8988T (cell line): Measurements from ENCODE around the gene NQO2.
A peak's percentile ranks its signal among the peaks of the same experiment; 100 is the strongest.
"Not testable (repeated sequence)": the region's sequence is repeated elsewhere in the genome, so short reads cannot be mapped to it uniquely, and the experiment has no call there.

ENCODE experiments used
- DNase-seq: peaks from one replicate; pipeline ENCODE4 v3.0.0; 2011

NQO2 gene

DNA sequence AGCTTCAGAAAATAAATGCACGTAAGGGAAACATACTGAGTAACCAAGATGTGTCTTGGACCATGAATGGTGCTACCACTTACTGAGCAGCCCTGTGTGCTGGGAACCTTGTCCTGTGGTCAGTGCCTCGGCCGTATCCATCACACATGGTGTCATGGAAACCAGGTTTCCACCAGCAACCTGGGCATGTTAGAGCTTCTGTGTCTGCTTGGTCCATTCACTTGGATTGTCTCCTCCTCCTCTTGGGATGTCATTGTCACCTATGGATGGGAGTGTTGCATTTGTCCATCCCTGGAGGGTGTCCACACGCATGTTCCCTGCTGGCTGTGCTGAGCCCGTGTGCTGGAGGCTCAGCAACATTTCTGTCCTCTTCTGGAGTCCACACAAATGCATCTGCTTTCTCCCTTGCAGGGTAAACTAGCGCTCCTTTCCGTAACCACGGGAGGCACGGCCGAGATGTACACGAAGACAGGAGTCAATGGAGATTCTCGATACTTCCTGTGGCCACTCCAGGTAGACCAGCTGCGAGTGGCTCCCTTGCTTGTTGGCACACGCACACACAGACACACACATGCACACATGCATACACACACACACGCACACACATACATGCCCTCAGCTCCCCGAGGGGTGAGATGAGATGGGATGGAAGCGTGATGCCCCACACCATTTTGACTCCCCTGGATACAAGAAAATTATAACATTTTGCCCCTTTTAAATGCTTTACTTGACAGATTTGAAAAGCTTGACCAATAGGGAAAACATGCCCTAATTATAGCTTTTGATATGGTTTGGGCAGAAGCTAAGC, 17.0 kb downstream of the NQO2 start:
- DNase-seq = no peak

DNA sequence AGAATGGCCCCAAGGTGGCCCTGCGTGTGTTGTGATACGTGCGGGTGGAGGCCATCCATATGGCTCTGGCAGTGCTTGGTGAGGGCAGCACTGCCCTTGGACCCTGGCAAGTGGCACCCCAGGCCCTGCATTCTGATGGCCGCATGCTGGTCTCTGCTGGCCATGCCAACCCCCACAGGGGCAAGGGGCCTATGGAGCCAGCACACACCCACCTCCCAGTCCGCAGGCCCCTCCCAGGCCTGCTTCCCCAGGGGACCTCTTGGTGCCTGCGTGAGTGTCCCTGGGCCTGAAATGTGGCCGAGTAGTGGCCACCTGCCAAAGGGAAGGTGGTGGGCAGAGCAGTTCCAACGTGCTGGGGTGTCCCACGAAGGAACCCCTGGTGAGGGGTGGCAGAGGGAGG, 17.6 kb downstream of the NQO2 start:
- DNase-seq = no peak

DNA sequence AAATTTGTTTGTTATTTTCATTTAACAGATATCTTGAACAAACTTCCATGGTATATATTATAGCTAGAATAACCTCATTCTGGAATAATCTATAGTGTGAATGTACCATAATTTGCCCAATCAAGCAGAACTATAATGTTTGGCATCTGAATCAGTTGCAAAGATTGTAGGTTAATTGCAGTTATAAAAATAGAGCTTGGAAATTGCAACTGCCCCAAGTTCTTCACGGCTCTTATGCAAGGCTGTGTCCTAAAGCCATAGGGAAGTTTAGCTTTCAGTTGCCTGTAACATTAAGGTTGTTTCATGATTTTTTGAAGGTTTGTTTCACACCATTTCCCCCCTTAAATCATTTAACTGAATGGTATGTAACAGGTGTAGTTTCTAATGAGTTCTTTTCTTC, 19.4 kb downstream of the NQO2 start:
- no peak for DNase-seq

DNA sequence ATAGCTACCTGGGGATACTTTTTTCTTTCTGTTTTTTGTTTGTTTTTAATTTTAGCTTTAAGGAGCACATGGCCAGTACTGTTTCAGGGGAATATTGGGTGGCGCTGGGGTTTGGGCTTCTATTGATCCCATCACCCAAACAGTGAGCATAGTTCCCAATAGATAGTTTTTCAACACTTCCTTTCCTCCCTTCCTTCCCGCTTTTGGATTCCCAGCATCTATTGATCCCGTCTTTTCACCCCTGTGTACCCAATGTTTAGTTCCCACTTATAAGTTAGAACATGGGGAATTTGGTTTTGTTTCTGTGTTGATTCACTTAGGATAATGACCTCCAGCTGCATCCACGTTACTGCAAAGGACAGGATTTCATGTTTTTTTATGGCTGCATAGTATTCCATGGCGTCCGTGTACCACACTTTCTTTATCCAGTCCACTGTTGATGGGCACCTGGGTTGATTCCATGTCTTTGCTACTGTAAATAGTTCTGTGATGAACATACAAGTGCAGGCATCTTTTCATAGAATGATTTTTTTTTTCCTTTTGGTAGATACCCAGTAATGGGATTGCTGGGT, 20.1 kb downstream of the NQO2 start:
- no peak for DNase-seq

DNA sequence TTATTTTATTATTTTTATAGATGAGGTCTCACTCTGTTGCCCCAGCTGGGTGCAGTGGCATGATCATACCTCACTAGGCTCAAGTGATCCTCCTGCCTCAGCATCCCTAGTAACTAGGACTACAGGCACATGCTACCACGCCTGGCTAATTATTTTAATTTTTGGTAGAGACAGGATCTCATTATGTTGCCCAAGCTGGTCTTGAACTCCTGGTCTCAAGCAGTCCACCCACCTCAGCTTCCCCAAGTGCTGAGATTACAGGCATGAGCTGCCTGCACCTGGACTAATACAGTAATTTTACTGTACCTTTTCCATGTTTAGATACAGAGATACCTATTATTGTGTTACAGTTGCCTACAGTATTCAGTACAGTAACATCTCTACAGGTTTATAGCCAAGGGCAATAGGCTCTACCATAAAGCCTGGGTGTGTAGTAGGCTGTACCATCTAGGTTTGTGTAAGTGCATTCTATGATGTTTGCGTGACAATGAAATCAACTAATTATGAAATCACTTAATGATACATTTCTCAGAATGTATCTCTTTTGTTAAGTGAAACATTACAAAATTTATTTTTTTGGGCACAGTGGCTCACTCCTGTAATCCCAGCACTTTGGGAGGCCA, 21.4 kb downstream of the NQO2 start:
- not testable (repeated sequence) for DNase-seq

DNA sequence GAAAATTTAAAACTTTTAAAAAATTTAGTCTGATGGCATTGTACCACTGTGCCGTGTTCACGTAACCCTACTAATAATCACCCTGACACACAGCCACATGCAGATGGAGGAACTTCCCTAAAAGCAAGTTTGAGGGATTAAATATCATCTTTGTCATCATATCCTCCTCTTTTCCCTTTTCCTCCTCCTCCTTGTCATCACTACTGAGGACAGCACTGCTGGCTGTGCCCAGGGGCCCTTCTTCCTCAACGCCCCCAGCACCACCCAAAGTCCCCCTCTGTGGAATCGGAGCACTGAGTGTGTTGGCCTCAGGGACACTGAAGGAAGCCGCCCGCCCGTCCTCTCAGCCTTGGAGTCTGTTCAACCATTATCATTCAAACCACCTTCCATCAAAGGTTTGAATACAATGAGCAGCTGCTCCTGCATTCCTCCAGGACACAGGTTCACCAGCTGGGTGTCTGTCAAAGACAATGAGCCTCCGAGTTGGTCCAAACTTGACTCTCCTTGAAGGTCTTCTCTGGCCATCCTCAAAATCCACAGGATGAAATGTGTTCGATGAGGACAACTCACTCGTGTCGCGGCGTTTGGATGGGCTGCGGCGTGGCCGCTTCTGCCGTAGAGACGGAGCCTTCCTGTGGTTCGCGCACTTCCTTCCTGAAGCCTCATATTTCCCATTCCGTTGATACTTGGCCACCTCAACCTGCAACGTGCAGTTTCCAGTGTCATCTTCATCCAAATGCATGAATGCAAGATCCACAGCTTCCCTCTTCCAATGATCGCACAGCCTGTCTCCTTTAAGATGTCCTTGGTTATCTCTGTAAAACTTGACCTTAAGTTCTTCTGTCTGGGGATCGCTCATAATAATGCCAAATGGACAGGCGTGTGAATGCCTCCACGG, 23.3 kb downstream of the NQO2 start:
- no peak for DNase-seq

DNA sequence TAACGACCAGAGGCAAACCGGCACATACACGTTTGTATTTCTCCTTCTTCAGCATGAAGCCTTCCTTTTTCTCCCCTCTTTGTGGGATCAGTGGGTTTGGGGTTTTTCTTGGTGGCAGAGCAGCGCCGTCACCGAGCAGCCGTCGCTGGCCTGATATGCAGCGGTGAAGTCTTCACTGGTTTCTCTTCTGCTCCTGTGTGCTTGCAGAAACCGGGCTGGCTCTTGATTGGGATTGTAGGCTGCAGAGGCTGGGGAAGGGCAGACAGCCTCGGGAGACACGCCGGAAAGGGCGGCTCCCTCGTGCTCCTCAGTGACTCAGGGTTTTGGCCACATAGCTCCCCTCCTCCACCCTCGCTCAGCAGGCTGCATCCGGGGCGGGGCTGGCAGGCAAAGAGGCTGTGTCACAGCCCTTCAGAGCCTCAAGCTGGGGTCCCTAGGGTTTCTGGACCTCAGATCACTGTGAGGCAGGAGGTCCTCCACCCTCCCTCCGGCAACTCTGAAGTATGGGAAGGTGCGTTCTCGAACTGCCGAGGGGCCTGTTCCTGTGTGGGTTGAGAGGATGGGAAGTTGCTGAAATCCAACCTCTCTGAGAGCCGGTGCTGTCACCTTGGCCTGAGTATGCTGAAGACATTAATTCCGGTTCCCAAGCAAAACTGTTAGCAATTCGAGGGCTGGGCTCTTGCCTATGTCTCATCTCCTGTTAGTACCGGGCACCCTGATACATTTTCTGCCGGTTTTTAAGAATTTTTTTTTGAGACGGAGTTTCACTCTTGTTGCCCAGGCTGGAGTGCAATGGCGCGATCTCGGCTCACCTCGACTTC, 24.2 kb downstream of the NQO2 start:
- DNase-seq = peak; percentile 97

DNA sequence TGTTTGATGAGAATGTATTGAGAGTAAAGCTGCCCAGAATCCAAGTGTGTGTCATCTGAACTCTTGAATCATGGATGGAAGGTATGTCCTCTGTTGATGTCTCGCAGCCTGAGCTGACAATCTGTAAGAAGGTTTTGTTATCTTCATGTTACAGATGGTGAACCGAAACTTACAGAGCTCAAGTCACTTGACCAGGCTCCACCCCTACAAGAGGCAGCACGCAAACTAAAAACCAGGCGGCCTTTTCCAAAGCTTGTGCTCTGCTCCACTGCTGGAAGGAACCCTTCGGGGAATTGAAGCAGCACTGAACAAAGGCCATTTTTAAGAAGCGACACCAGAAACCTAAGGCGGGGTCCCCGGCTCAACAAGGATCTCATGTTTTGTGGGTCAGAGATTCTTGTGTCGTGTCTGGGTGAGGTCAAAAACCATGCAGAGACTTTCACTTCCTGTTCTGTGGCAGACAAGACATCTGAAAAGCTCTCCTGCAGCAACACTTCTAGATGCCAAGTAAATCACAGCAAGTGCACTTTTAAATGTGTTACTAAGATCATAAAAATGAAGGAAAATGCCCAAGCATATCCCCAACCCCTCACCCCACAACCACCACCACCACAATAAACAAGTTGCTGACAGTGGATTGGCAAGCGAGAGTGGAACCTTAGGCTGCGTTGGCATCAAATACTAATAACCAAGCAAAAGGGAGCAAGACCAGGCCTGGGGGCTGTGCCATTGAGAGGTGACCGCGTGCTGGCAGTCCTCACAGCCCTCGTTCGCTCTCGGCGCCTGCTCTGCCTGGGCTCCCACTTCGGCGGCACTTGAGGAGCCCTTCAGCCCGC, 27.3 kb downstream of the NQO2 start:
- DNase-seq = no peak

DNA sequence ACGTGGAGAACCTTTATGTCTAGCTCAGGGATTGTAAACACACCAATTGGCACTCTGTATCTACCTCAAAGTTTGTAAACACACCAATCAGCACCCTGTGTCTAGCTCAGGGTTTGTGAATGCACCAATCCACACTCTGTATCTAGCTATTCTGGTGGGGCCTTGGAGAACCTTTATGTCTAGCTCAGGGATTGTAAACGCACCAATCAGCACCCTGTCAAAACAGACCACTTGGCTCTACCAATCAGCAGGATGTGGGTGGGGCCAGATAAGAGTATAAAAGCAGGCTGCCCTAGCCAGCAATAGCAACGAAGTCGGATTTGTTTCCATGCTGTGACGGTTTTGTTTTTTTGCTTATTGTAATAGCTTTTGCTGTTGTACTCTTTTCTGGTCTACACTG, 28.5 kb downstream of the NQO2 start:
- DNase-seq = not testable (repeated sequence)

DNA sequence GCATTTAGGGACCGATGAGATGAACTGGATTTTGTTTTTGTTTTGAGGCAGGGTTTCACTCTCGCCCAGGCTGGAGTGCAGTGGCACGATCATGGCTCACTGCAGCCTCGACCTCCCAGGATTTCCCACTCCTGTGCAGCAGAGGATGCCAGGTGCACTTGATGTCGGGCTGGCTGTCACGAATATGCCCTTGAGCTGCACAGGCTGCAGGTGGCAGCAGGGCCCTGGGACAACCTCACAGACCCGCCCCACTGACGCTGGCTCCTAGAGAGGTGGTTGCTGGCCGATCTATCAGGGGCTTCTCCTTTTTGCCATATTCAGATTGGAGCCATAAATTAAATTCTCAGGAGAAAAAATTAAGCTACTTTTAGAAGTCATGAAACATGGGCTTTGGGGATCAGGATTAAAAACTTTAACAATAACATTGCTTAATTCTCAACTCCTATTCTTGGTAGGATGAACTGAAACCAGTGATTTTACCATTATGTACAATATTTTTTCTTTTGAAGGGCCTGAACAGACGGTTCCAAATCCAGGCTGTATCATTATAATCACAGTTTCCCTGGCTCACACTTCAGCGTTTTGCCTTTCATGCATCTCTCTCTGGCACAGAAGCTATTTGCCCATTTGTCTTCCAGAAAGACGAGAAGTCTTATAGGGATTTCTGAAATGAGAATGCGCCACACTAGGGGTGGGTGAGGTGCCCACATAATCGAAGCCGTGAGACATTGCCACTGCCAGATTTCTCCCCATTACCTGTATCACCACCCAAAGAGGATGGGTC, 32.4 kb downstream of the NQO2 start:
- peak; percentile 45 for DNase-seq

DNA sequence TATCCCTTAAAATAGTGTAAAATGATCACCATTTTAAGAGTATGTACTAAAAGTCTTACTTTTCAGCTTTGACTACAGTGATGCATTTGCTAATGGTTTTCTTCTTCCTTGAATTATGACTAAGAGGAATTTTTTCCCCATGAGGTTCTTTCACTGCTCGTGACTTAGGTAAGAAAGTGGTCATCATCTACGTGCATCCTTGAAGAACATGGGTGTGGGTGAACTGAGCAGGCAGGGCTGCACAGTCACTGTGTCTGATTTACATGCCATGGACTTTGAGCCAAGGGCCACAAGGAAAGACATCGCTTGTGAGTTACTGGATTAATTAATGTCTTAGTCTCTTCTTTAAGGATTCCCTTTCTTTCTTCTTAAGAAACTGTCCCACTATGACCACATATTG, 33.3 kb downstream of the NQO2 start:
- no peak for DNase-seq

DNA sequence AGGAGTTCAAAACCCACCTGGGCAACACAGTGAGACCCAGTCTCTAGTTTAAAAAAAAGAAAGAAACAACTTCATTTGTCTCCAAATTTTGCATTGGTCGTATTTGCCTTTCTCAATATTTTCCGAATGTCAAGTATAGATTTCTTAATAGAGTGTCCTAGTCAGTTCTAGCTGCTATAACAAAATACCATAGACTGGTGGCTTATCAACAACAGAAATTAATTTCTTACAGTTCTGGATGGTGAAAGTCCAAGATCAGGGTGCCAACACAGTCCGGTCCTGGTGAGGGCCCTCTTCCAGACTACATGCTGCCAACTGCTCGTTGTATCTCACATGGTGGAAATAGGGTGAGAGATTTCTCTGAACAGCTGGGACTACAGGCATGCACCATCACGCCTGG, 34.0 kb downstream of the NQO2 start:
- DNase-seq = no peak

DNA sequence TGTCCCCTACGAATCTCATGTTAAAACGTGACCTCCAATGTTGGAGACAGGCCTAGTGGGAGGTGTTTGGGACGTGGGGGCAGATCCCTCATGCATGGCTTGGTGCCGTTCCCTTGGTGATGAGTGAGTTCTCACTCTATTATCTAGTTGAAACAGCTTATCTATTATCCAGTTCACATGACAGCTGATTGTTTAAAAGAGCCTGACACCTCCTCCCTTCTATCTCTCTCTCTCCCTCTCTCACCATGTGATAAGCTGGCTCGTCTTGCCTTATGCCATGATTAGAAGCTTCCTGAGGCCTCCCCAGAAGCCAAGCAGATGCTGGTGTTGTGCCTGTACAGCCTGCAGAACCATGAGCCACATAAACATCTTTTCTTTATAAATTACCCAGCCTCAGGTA, 35.7 kb downstream of the NQO2 start:
- DNase-seq = no peak

DNA sequence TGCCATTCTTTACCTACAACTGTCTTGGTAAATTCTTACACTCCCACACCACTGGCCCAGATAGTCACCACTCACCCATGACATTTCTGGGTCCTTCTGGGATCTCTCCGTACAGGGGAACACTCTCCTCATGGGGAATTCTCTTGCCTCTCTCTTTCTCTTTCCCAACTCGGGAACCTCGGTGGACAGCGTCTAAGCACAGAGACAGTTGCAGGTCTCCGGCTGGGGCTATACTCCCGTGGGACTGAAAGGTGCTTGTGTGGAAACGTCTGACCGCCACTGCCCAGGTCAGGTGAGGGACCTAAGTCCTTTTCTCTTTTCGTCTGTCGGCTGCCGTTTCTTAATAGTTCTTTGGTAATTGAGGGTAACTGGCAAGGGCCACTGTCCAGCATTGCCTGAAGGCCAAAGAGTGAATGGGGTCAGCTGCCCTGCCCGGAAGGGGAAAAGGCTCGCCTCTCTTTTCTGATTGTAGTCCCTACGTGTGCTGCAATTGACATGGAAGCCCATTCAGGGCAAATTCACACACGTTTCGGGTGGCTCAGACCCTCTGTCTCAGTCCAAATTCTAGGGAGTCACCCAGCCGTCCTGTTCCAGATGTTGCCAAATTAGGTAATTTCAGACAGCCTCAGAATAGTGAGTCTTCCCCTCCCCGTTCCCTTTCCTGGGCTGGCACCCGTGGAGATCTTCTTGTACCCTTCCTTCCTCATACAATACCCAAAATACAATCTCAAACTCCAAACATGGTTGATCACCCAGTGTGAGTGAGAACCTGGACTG, 37.4 kb downstream of the NQO2 start:
- DNase-seq = no peak

DNA sequence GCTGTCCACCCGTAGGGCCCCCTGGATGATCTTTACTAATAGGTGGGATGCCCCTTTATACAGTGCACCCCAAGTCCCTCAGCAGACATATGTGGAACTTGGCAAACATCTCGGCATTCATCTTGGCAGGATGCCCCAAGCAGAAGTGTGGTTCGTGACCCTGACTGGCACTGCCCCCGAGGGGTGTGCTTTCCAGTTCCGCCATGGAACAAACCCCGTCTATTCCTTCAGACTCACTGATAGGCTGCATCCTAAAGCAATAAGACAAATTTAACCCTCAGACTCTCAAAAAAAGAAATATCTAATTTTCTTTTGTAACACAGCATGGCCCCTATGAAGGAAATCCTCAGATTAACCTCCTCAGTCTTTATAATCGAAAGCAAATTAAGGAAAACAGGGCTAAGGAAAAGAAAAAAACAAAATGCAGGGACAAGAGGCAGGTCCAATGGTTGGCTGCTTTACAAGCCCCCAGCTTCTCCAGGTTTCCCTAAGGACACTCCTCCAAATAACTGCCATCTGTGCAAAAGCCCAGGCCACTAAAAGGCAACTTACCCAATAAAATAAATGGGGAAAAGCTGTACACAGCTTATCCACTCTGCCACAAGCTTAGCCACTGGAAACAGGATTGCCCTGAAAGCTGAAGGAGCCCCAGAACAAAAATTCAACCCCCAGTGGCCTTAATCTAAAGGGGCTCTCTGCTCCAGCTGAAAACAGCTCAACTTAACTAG, 38.1 kb downstream of the NQO2 start:
- DNase-seq = no peak

DNA sequence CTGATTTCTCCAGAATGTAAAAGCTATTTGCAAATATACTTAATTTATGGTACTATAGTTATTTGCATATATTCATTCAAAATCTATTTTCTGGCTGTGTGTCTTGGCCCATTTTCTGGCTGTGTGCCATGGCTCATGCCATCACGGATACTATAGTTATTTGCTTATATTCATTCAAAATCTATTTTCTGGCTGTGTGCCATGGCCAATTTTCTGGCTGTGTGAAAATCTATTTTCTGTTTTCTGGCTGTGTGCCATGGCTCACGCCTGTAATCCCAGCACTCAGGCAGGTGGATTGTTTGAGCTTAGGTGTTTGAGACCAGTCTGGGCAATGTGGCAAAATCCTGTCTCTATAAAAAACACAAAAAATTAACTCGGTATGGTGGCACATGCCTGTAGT, 39.7 kb downstream of the NQO2 start:
- DNase-seq = no peak

DNA sequence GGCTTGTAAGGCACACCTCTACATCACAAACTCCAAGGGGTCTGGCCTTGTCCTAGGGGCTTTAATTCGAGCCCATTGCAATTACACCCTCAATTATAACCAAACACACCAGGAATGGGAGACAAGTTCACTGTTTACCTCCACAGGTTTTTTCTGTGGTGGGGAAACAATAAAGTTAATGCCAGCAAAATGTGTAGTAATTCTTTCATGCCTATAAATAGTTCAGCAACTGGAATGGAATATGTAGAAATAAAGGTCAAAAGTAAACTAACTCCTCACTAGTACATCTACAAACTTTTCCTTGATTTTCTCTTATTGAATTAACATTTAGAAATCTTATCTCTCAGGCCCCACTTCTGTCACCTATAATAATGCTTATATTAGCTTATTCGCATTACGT, 41.5 kb downstream of the NQO2 start:
- DNase-seq = no peak

DNA sequence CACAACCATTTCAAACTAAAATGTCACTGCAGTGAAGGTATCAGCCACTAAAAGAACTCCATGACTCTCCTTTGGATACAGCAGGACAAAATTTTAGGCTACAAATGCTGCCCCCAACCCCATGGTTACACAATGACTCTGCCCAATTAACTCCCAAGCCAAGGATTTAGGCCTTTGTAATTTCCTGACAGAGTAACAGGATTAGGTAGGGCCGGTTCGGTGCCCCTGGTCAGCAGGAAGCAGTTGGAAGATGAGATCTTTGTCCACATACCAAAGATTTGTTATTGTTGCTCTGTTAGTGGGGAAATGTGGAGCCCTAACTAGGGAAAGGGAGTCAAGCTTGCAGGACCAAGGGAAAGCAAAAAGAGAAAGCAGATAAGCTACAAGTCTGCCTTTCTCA, 41.9 kb downstream of the NQO2 start:
- no peak for DNase-seq

DNA sequence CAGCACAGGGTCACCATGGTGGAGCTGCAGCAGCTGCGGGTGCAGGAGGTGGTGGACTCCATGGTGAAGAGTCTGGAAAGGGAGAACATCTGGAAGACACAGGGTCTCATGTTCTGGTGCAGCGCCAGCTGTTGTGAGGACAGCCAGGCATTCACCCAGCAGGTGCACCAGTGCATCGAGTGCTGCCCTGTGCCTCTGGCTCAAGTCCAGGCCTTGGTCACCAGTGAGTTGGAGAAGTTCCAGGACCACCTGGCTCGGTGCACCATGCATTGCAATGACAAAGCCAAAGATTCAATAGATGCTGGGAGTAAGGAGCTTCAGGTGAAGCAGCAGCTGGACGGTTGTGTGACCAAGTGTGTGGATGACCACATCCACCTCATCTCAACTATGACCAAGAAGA, 45.7 kb downstream of the NQO2 start:
- DNase-seq = no peak
